OCI-LY7 (cell line): ENCODE measurements around the gene DOK1.

Experiments
- EZH2phosphoT487 ChIP-seq: fragments of 200-600 bp; sonication (generic); IDR thresholded peaks from 2 replicates; pipeline ENCODE4 v1.6.1; 2018; ENCODE audit warnings: low read depth, borderline replicate concordance, mild to moderate bottlenecking, mixed run types, antibody characterized with exemption, low read length, moderate library complexity, mixed read lengths
- TF ChIP-seq, protein P1 (sequence below): fragments of 200-600 bp; sonication (generic); conservative IDR thresholded peaks from 2 replicates; pipeline ENCODE4 v1.5.1; 2014; ENCODE audit warnings: mild to moderate bottlenecking, antibody characterized with exemption, low read length, moderate library complexity, mixed read lengths

DNA sequence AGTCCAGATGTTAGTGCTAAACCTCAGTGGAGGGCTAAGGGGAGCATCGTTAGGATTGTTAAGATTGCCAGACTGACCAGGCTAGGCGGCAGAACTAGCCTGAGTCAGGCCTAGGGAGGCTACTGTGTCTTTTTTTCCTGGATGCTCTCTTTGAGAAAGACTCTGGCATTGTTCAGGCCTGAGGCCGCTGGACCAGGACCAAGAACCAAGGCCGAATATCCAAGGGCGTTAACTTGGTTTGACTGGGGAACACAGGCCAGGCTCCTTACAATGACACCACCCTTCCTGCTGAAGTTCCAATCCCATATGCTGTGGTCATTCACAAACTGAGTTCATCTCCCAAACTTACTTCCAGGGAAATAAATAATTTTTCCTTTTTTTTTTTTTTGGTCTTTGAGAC, 14.2 kb upstream of the DOK1 start:
- TF ChIP-seq, protein P1, sequence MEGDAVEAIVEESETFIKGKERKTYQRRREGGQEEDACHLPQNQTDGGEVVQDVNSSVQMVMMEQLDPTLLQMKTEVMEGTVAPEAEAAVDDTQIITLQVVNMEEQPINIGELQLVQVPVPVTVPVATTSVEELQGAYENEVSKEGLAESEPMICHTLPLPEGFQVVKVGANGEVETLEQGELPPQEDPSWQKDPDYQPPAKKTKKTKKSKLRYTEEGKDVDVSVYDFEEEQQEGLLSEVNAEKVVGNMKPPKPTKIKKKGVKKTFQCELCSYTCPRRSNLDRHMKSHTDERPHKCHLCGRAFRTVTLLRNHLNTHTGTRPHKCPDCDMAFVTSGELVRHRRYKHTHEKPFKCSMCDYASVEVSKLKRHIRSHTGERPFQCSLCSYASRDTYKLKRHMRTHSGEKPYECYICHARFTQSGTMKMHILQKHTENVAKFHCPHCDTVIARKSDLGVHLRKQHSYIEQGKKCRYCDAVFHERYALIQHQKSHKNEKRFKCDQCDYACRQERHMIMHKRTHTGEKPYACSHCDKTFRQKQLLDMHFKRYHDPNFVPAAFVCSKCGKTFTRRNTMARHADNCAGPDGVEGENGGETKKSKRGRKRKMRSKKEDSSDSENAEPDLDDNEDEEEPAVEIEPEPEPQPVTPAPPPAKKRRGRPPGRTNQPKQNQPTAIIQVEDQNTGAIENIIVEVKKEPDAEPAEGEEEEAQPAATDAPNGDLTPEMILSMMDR = no peak
- TF ChIP-seq EZH2phosphoT487 = no peak
